Neuron (in vitro differentiated cells): ENCODE results near the gene PHC1.
"Not testable (repeated sequence)": the region's sequence is repeated elsewhere in the genome, so short reads cannot be mapped to it uniquely, and the experiment has no call there.

Source experiments
- H2AFZ ChIP-seq: one replicate; pipeline ENCODE4 v1.6.1; 2013; ENCODE audit warnings: low read depth, mild to moderate bottlenecking, inconsistent platforms, low read length, moderate library complexity
- H3K27me3 ChIP-seq: one replicate; pipeline ENCODE4 v1.6.1; 2013; ENCODE audit warnings: low read length; ENCODE audit not compliant: insufficient read depth
- H3K36me3 ChIP-seq: one replicate; pipeline ENCODE4 v1.6.1; 2013; ENCODE audit warnings: low read length; ENCODE audit not compliant: insufficient read depth
- H3K4me1 ChIP-seq: one replicate; pipeline ENCODE4 v1.6.1; 2013; ENCODE audit warnings: low read length; ENCODE audit not compliant: insufficient read depth
- H3K4me3 ChIP-seq: 2 replicates; pipeline ENCODE4 v1.5.1; 2013; ENCODE audit warnings: mild to moderate bottlenecking, low read length, moderate library complexity
- H3K9me3 ChIP-seq: one replicate; pipeline ENCODE4 v1.6.1; 2013; ENCODE audit warnings: low read length

Gene PHC1

GRCh38 chr12:8914033-8914715 lies at the start of gene PHC1:
PHC1 (plus strand) TSS chr12:8914509; CDS start chr12:8917678, 3,169 bp downstream.
- H2AFZ ChIP-seq = peak within 1 kb of the TSS; percentile 44
- H3K9me3 ChIP-seq, H3K27me3 ChIP-seq, H3K36me3 ChIP-seq: not testable (repeated sequence)
- peak within 1 kb of the TSS; percentile 64 for H3K4me3 ChIP-seq
- peaks cover 32% of the 10 kb centered on the region for H3K4me1 ChIP-seq

GRCh38 chr12:8866429-8866828 lies 47.9 kb upstream of the PHC1 start:
- Histone ChIP-seq H2AFZ (no peak overlapping the region), H3K27me3 (no peaks in the 10 kb centered on the region), H3K9me3 (no peaks in the 10 kb centered on the region), H3K4me1 (no peaks in the 10 kb centered on the region), H3K4me3 (no peak overlapping the region), H3K36me3 (no peaks in the 10 kb centered on the region)

- Histone ChIP-seq H3K4me3 (no peak overlapping the region), H3K4me1 (no peaks in the 10 kb centered on the region), H3K36me3 (no peaks in the 10 kb centered on the region), H3K27me3 (no peaks in the 10 kb centered on the region), H2AFZ (no peak overlapping the region), H3K9me3 (no peaks in the 10 kb centered on the region)
These were observed 47.3 kb upstream of the PHC1 start for GRCh38 chr12:8867009-8867408.

GRCh38 chr12:8867786-8868185 lies 46.5 kb upstream of the PHC1 start:
- Histone ChIP-seq H3K4me1 (no peaks in the 10 kb centered on the region), H3K36me3 (no peaks in the 10 kb centered on the region), H2AFZ (no peak overlapping the region), H3K4me3 (no peak overlapping the region), H3K9me3 (no peaks in the 10 kb centered on the region), H3K27me3 (no peaks in the 10 kb centered on the region)

GRCh38 chr12:8870586-8870985 lies 43.7 kb upstream of the PHC1 start:
- no peaks in the 10 kb centered on the region for H3K27me3 ChIP-seq
- H3K9me3 ChIP-seq = no peaks in the 10 kb centered on the region
- no peak overlapping the region for H2AFZ ChIP-seq
- H3K4me3 ChIP-seq = no peak overlapping the region
- no peaks in the 10 kb centered on the region for H3K4me1 ChIP-seq
- H3K36me3 ChIP-seq = no peaks in the 10 kb centered on the region

- no peak overlapping the region for H3K4me3 ChIP-seq
- no peaks in the 10 kb centered on the region for H3K27me3 ChIP-seq
- no peaks in the 10 kb centered on the region for H3K4me1 ChIP-seq
- H2AFZ ChIP-seq = no peak overlapping the region
- no peaks in the 10 kb centered on the region for H3K36me3 ChIP-seq
- H3K9me3 ChIP-seq = no peaks in the 10 kb centered on the region
These were observed 43.2 kb upstream of the PHC1 start for GRCh38 chr12:8871068-8871467.

- Histone ChIP-seq H2AFZ (no peak overlapping the region), H3K9me3 (no peaks in the 10 kb centered on the region), H3K27me3 (no peaks in the 10 kb centered on the region), H3K4me3 (no peak overlapping the region), H3K4me1 (no peaks in the 10 kb centered on the region), H3K36me3 (no peaks in the 10 kb centered on the region)
These were observed 37.4 kb upstream of the PHC1 start for GRCh38 chr12:8876887-8877286.

GRCh38 chr12:8886502-8887284 lies 27.6 kb upstream of the PHC1 start:
- Histone ChIP-seq H3K4me3 (no peak overlapping the region), H3K36me3 (no peaks in the 10 kb centered on the region), H3K9me3 (no peaks in the 10 kb centered on the region)

GRCh38 chr12:8887285-8887715 lies 27.0 kb upstream of the PHC1 start:
- no peaks in the 10 kb centered on the region for H3K4me1 ChIP-seq
- H3K36me3 ChIP-seq = no peaks in the 10 kb centered on the region
- H2AFZ ChIP-seq = no peak overlapping the region
- H3K9me3 ChIP-seq = no peaks in the 10 kb centered on the region
- H3K27me3 ChIP-seq = no peaks in the 10 kb centered on the region
- no peak overlapping the region for H3K4me3 ChIP-seq

More at GRCh38 chr12:8886502-8887284, 27.6 kb upstream of the PHC1 start:
- Histone ChIP-seq H3K27me3 (no peaks in the 10 kb centered on the region), H3K4me1 (no peaks in the 10 kb centered on the region), H2AFZ (no peak overlapping the region)

GRCh38 chr12:8890313-8891085 lies 23.8 kb upstream of the PHC1 start:
- Histone ChIP-seq H3K36me3 (no peaks in the 10 kb centered on the region), H3K9me3 (no peaks in the 10 kb centered on the region), H3K4me1 (no peaks in the 10 kb centered on the region), H3K27me3 (peaks cover 2% of the 10 kb centered on the region), H3K4me3 (peak overlapping the region; percentile 51), H2AFZ (peak overlapping the region; percentile 67)

- Histone ChIP-seq H3K9me3 (no peaks in the 10 kb centered on the region), H2AFZ (no peak overlapping the region), H3K4me3 (no peak overlapping the region), H3K27me3 (peaks cover 2% of the 10 kb centered on the region), H3K4me1 (no peaks in the 10 kb centered on the region), H3K36me3 (no peaks in the 10 kb centered on the region)
These were observed 22.3 kb upstream of the PHC1 start for GRCh38 chr12:8891976-8892375.

- no peaks in the 10 kb centered on the region for H3K36me3 ChIP-seq
- no peaks in the 10 kb centered on the region for H3K4me1 ChIP-seq
- H3K9me3 ChIP-seq = peaks cover 5% of the 10 kb centered on the region
- peaks cover 2% of the 10 kb centered on the region for H3K27me3 ChIP-seq
- H3K4me3 ChIP-seq = no peak overlapping the region
- H2AFZ ChIP-seq = no peak overlapping the region
These were observed 19.9 kb upstream of the PHC1 start for GRCh38 chr12:8894378-8894777.

- Histone ChIP-seq H3K36me3 (no peaks in the 10 kb centered on the region), H3K4me1 (no peaks in the 10 kb centered on the region), H3K4me3 (no peak overlapping the region), H2AFZ (no peak overlapping the region), H3K27me3 (peaks cover 2% of the 10 kb centered on the region), H3K9me3 (peaks cover 5% of the 10 kb centered on the region)
These were observed 19.3 kb upstream of the PHC1 start for GRCh38 chr12:8894986-8895385.
